Measurements from ENCODE around the gene B2M. TPM values are rescaled to one million over a fixed set of nuclear protein-coding genes. Genes with fewer than 3 reads are reported as not detected.
"Not testable (repeated sequence)": the region's sequence is repeated elsewhere in the genome, so short reads cannot be mapped to it uniquely, and the experiment has no call there.

Gene B2M
- total RNA-seq, 1 experiment from 2014 or later = 2,056 TPM

- peak; percentile 29 for DNase-seq (ENCODE audit: low read depth)
- in situ Hi-C loops (cut with HindIII; ENCODE audit: low pct_unique_long_range_greater_than_20kb, low sequenced_read_pairs) = loop anchor here (25.0 kb wide), 1 partner anchor 151 kb away; no protein-coding TSS in a partner anchor
These were observed 27.1 kb downstream of the B2M start for GRCh38 chr15:44738340-44738984.

GRCh38 chr15:44739222-44739847 is 28.0 kb downstream of the B2M start:
- in situ Hi-C loops (cut with HindIII; ENCODE audit: low pct_unique_long_range_greater_than_20kb, low sequenced_read_pairs) = loop anchor here (25.0 kb wide), 1 partner anchor 152 kb away; no protein-coding TSS in a partner anchor

GRCh38 chr15:44743454-44743853 is 32.1 kb downstream of the B2M start:
- in situ Hi-C loops (cut with HindIII; ENCODE audit: low pct_unique_long_range_greater_than_20kb, low sequenced_read_pairs) = loop anchor here (25.0 kb wide), 1 partner anchor 156 kb away; no protein-coding TSS in a partner anchor

More at GRCh38 chr15:44739222-44739847, 28.0 kb downstream of the B2M start:
- not testable (repeated sequence) for DNase-seq (ENCODE audit: low read depth)

GRCh38 chr15:44753345-44753744 is 42.0 kb downstream of the B2M start:
- no peak for DNase-seq (ENCODE audit: low read depth)
- in situ Hi-C loops (cut with HindIII; ENCODE audit: low pct_unique_long_range_greater_than_20kb, low sequenced_read_pairs) = no loop called here

More at GRCh38 chr15:44743454-44743853, 32.1 kb downstream of the B2M start:
- DNase-seq (ENCODE audit: low read depth) = not testable (repeated sequence)

GRCh38 chr15:44763187-44763586 is 51.9 kb downstream of the B2M start:
- in situ Hi-C loops (cut with HindIII; ENCODE audit: low pct_unique_long_range_greater_than_20kb, low sequenced_read_pairs) = no loop called here
- DNase-seq (ENCODE audit: low read depth) = no peak

GRCh38 chr15:44763848-44764247 is 52.5 kb downstream of the B2M start:
- in situ Hi-C loops (cut with HindIII; ENCODE audit: low pct_unique_long_range_greater_than_20kb, low sequenced_read_pairs) = no loop called here
- no peak for DNase-seq (ENCODE audit: low read depth)

GRCh38 chr15:44765036-44765435 is 53.7 kb downstream of the B2M start:
- in situ Hi-C loops (cut with HindIII; ENCODE audit: low pct_unique_long_range_greater_than_20kb, low sequenced_read_pairs) = no loop called here
- no peak for DNase-seq (ENCODE audit: low read depth)

Other genes with a start within 250 kb of the B2M start
- gene EIF3J, start 174.4 kb upstream of the B2M start, total RNA-seq (2014; rRNA removed; shearing (Covaris generic); ENCODE audit: low replicate concordance) = 21.3 and 36.3 TPM in 2 replicates
- 19.3 and 38.1 TPM in 2 replicates for gene SPG11, start 47.9 kb upstream of the B2M start, total RNA-seq (2014; rRNA removed; shearing (Covaris generic); ENCODE audit: low replicate concordance)
- gene PATL2, start 194 bp upstream of the B2M start, total RNA-seq (2014; rRNA removed; shearing (Covaris generic); ENCODE audit: low replicate concordance) = 3.6 TPM in 1 of 2 replicates, not detected in the other
- 10.9 and 17.0 TPM in 2 replicates for gene TRIM69, start 25.0 kb downstream of the B2M start, total RNA-seq (2014; rRNA removed; shearing (Covaris generic); ENCODE audit: low replicate concordance)
- not detected in 2 replicates for gene TERB2, start 245.2 kb downstream of the B2M start, total RNA-seq (2014; rRNA removed; shearing (Covaris generic); ENCODE audit: low replicate concordance)